GM18498 (cell line): ENCODE measurements around the gene PXYLP1.
A peak's percentile ranks its signal among the peaks of the same experiment; 100 is the strongest.
"Not testable (repeated sequence)": the region's sequence is repeated elsewhere in the genome, so short reads cannot be mapped to it uniquely, and the experiment has no call there.

Experiments used
- ATAC-seq: cut with Tn5 transposase; IDR thresholded peaks from one replicate; pipeline ENCODE4 v1.9.1; 2021; ENCODE audit warnings: mild to moderate bottlenecking, moderate library complexity; ENCODE audit not compliant: unreplicated experiment

PXYLP1 gene, protein sequence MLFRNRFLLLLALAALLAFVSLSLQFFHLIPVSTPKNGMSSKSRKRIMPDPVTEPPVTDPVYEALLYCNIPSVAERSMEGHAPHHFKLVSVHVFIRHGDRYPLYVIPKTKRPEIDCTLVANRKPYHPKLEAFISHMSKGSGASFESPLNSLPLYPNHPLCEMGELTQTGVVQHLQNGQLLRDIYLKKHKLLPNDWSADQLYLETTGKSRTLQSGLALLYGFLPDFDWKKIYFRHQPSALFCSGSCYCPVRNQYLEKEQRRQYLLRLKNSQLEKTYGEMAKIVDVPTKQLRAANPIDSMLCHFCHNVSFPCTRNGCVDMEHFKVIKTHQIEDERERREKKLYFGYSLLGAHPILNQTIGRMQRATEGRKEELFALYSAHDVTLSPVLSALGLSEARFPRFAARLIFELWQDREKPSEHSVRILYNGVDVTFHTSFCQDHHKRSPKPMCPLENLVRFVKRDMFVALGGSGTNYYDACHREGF

DNA sequence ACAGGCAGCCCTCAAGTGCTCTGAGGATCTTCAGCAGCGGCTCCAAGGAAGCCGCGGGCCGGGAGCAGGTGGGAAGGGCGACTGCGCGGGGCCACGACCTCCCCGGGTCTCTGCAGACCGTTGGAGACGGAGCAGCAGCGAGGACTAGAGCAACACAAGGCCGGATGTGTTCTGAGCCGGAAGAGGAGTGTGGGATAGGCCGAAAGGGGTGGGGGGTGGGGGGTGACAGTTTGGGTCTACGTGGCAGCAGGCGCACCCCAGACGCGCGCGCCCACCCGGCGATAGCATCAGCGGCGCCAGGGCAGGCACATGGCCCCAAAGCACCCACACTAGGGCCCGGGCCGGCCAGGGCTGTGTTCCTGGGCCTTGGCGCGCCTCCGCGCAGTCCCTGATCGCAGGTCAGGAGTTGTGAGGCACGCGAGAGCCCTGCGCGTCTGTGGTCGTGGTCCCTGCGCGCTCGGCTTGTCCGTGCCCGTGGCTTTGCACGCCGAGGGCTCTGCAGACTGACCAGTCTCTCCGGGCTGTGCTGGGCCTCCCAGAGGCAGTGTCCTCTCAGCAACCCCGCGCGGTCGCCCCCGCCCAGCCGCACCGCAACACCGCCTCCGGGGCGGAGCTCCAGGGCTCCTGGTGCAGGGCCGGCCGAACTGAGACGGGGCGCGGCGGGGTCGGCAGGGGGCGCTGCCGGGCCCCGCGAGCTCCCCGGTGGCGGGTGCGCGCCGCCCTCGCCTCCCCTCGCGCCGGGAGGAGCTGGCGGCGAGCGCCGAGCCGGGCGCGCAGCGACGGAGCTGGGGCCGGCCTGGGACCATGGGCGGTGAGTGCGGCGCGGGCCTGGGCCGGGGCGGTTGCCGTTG lies at the start of gene PXYLP1:
Gene PXYLP1 (plus strand): TSS at position 725 of the 851 bp plus-strand sequence. CDS start 28,351 bp downstream, outside the sequence.
- ATAC-seq: peak; percentile 97

- ATAC-seq: no peak
Observed at GRCh38 chr3:141183606-141184005, 48.0 kb upstream of the PXYLP1 start.

- no peak for ATAC-seq
Observed at GRCh38 chr3:141184430-141184829, 47.2 kb upstream of the PXYLP1 start.

- no peak for ATAC-seq
Observed at GRCh38 chr3:141191097-141191749, 40.4 kb upstream of the PXYLP1 start.

DNA sequence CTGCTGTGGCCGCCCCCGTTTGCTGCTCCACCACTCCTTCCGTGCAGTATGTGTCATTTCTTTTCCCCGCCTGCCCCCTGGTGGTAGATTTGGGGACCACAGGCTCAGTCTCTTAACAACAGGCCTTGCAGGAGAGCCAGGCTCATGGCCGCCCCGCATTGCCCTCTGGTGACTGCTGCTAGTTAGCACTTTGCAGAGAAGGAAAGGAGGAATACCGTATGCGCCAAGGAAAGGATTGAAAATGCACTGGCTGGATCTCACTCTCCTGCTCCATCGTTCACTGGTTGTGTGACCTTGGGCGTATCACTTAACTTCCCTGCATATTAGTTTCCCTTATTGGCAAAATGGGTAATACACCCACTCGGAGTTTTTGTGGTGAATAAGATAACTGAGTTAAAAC lies 39.3 kb upstream of the PXYLP1 start:
- ATAC-seq: peak; percentile 100

DNA sequence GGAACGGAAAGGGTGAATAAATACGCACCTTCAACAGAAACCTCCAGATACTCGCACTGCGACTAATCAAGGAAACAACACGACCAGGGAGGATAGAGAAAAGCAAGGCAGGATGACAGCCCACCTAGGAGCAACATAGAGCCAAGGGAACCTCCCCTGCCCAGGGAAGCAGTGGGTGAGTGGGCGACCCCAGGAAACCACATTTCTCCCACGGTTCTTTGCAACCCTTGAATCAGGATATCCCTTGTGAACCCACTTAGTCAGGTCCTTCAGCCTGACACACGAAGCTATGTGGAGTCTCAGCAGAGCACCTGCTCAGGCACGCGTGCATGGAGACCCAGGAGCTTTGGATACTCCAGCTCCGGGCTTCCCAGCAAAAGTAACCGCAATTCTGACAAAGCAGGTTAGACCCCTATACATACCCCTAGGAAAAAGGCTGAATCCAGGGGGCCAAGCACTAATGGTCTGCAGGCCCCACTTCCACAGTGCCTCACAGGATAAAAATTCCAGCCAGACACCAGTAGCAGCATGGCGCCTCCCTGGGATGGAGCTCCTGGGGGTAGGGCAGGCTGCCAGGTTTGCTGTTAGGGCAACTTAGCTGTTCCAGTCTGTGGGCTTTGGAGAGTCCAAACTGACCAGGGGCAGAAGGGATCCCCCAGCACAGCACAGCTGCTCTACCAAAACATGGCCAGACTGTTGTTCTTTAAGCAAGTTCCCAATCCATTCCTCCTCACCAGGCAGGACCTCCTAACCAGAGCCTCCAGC lies 38.4 kb upstream of the PXYLP1 start:
- ATAC-seq: no peak

GRCh38 chr3:141201122-141201521 lies 30.5 kb upstream of the PXYLP1 start:
- no peak for ATAC-seq

DNA sequence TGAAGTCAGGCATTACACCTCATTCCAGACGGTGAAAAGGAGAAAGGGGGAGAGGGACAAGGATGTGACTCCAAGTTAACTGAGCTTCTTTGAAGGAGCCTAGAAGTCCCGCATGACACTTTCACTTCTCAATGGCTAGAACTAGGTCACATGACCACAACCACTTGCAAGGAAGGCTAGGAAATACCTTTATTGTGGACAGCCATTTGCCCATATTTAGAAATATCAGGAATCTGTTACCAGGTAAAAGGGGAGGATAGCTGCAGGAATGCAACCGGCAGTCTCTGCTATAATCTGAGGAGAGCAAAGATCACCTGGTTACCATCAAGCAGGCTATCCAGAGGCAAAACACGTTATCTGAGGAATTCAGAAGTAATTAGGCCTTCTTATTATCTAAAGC lies 28.9 kb upstream of the PXYLP1 start:
- no peak for ATAC-seq

GRCh38 chr3:141203866-141204265 lies 27.8 kb upstream of the PXYLP1 start:
- no peak for ATAC-seq

DNA sequence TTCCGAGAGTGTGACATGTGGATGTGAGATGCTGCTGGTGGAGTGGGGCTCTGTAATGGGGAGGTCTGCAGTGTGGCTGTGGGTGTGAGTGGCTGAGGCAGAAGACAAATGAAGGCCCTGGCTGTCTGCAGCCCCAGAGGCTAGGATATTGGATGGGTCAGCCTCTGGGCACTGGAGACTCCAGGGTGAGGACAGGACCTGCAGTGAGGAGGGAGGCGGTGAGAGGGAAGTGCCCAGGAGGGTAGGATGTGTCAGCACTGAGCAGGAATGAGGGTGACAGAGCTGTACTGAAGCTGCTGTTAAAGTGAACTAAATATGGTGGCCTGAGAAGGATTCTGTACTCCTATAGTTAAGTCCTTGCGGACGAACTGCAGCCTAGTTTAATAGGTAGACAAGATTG lies 27.3 kb upstream of the PXYLP1 start:
- no peak for ATAC-seq

GRCh38 chr3:141211306-141211705 lies 20.3 kb upstream of the PXYLP1 start:
- ATAC-seq: not testable (repeated sequence)

DNA sequence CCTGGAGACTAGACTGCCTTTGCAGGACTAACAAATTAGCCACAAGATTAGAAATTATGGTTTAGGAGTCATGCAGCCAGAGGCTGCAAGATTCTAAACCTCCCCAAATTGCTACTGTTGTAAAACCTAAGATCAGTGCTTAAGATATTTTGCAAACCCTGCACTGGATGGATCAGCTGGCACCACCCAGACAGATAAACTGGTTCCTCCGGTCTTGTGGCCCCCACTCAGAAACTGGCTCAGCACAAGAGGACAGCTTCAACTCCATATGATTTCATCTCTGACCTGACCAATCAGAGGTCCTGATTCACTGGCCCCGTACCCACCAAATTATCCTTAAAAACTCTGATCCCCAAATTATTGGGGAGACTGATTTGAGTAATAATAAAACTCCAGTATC lies 19.5 kb upstream of the PXYLP1 start:
- ATAC-seq: no peak

- ATAC-seq: no peak
Observed at GRCh38 chr3:141212555-141212954, 19.1 kb upstream of the PXYLP1 start.

- ATAC-seq: no peak
Observed at GRCh38 chr3:141216975-141217374, 14.7 kb upstream of the PXYLP1 start.

DNA sequence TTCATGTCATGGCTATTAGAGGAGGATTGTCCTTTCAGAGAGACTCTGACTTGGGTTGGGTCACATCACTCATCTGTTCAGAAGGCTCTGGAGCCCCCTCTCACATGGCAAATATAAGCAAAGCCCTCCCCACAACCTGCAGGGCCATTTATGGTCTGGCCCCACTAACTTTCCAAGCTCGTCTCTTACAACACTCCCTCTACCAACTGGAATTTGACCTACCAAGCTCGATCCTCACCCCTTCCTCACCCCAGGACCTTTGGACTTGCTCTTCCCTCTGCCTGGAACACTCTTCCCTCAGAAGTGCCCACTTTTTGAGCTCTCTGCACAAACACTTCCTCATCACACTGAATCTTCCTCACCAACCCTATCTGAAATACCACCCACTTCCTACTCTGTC lies 14.2 kb upstream of the PXYLP1 start:
- no peak for ATAC-seq

GRCh38 chr3:141218162-141218835 lies 13.3 kb upstream of the PXYLP1 start:
- ATAC-seq: no peak

- ATAC-seq: no peak
Observed at GRCh38 chr3:141218926-141219325, 12.7 kb upstream of the PXYLP1 start.

- no peak for ATAC-seq
Observed at GRCh38 chr3:141223673-141224166, 7.9 kb upstream of the PXYLP1 start.

DNA sequence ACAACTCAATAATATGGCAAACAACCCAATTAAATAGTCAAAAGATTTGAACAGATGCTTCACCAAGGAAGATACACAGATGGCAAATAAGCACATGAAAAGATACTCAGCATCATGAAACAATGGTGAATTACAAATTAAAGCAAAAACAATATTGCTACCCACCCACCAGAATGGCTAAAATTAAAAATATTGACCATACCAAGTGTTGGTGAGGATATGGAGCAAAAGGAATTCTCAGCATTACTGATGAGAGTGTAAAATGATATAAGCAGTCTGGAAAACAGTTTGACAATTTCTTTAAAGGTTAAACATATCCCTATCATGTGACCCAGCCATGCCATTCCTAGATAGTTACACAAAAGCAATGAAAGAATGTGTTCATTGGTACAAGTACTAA lies 5.7 kb upstream of the PXYLP1 start:
- ATAC-seq: no peak

- no peak for ATAC-seq
Observed at GRCh38 chr3:141227216-141227615, 4.4 kb upstream of the PXYLP1 start.
